ENCODE data around the gene ZNF618. TPM values are rescaled to one million over a fixed set of nuclear protein-coding genes. Genes with fewer than 3 reads are reported as not detected.

Gene ZNF618
- polyA plus RNA-seq, 1 of the 3 experiments (the other 2 are of a cell fraction) = 6.2 TPM

- no peak overlapping the region for H3K9ac ChIP-seq
- H3K9me2 ChIP-seq = no peaks in the 10 kb centered on the region
- H3K4me1 ChIP-seq (ENCODE audit: control insufficient read depth in 1 of 2, insufficient read depth in 2 of 2, low read depth in 1 of 2, low read length in 1 of 2) = peaks cover 6 to 24% of the 10 kb centered on the region in 2 experiments; a peak in 1 of 4 replicates
- H2AFZ ChIP-seq (ENCODE audit: low read depth) = no peak overlapping the region
- DNase-seq = no peak
- peaks cover 52% of the 10 kb centered on the region for H4K20me1 ChIP-seq (ENCODE audit: insufficient read depth)
- ChIA-PET CTCF (interaction anchor here (0.8 to 1.6 kb wide), 2 partner anchors 27 to 38 kb away, joined by 3 to 4 read pairs; partner anchors contain the start of gene ZNF618), POLR2A (no interaction called here)
- H3K4me2 ChIP-seq = no peak overlapping the region
- 92% methylated on average over 2 of the region's 2 CpGs for WGBS (ENCODE audit: low lambda C conversion rate)
- no peaks in the 10 kb centered on the region for H3K36me3 ChIP-seq (replicated peaks in 1 of 2; ENCODE audit: control insufficient read depth in 1 of 2, insufficient read depth in 2 of 2, low read length in 1 of 2)
- H3K9me3 ChIP-seq = no peaks in the 10 kb centered on the region
- no peaks in the 10 kb centered on the region for H3K27me3 ChIP-seq (ENCODE audit: insufficient read depth)
- H3K79me2 ChIP-seq (ENCODE audit: insufficient read depth) = peaks cover 55% of the 10 kb centered on the region
- no peak for TF ChIP-seq YY1 (IDR thresholded peaks at IDR 0.05; ENCODE audit: low read depth)
- no peak for TF ChIP-seq TCF12 (IDR thresholded peaks at IDR 0.05)
- TF ChIP-seq REST (IDR thresholded peaks at IDR 0.05; ENCODE audit: low read depth, low read length) = no peak
- TF ChIP-seq USF1 (IDR thresholded peaks at IDR 0.05; ENCODE audit: borderline replicate concordance, low read depth) = no peak
- no peak for TF ChIP-seq EZH2phosphoT487 (IDR thresholded peaks at IDR 0.05; ENCODE audit: borderline replicate concordance, low read depth)
- no peak for TF ChIP-seq RAD21 (IDR thresholded peaks at IDR 0.05; ENCODE audit: low read length)
- TF ChIP-seq CTCF (IDR thresholded peaks at IDR 0.05) = no peak
- TF ChIP-seq TEAD4 (IDR thresholded peaks at IDR 0.05; ENCODE audit: borderline replicate concordance, insufficient read depth) = no peak
- TF ChIP-seq MXI1 (IDR thresholded peaks at IDR 0.05; ENCODE audit: low read depth, low read length) = no peak
- TF ChIP-seq NFIC (IDR thresholded peaks at IDR 0.05; ENCODE audit: borderline replicate concordance) = no peak
- TF ChIP-seq POLR2AphosphoS5 (IDR thresholded peaks at IDR 0.05; ENCODE audit: low read depth, low read length) = no peak
- no peak for TF ChIP-seq SIN3A (IDR thresholded peaks at IDR 0.05; ENCODE audit: borderline replicate concordance, low read depth, low read length)
- no peak for TF ChIP-seq RXRA (IDR thresholded peaks at IDR 0.05; ENCODE audit: borderline replicate concordance, low read depth)
- no peak for TF ChIP-seq PBX3 (IDR thresholded peaks at IDR 0.05)
- no peak for TF ChIP-seq FOSL2 (IDR thresholded peaks at IDR 0.05; ENCODE audit: borderline replicate concordance, low read depth)
- TF ChIP-seq MEF2A (IDR thresholded peaks at IDR 0.05; ENCODE audit: borderline replicate concordance, low read depth) = no peak
- no peak for TF ChIP-seq TAF1 (IDR thresholded peaks at IDR 0.05; ENCODE audit: borderline replicate concordance, low read depth, low read length)
- no peak overlapping the region for H3K4me3 ChIP-seq (ENCODE audit: low read depth in 2 of 2, low read length in 1 of 2)
- peaks cover 3% of the 10 kb centered on the region for H3F3A ChIP-seq (replicated peaks; ENCODE audit: insufficient read depth)
- H3K27ac ChIP-seq (ENCODE audit: low read depth in 2 of 2, low read length in 1 of 2) = no peak overlapping the region
These were observed 38.4 kb downstream of the ZNF618 start for GRCh38 chr9:113914517-113914916.
